Pancreas (tissue), 10 donors: ENCODE measurements around the gene GIMAP6. TPM values are rescaled to one million over a fixed set of nuclear protein-coding genes. Genes with fewer than 3 reads are reported as not detected.

Experiments used
- ATAC-seq, 4 donors: fragments of 200-7000 bp; cut with Tn5 transposase; one replicate each; pipeline versions ENCODE4 v1.8.0 to v1.9.1; 2020; ENCODE audit warnings: mild to moderate bottlenecking in 4 of 4, moderate library complexity in 4 of 4
- DNase-seq, 6 donors: peaks; one replicate each; pipeline ENCODE4 v3.0.0-alpha.2; 2020
- FAIRE-seq: peaks from 2 replicates; lab custom pipeline; 2012; peaks lifted over from hg19 to GRCh38; lab: Jason Lieb, UNC
- H3K27ac ChIP-seq, 4 donors: fragments of 200-600 bp; sonication (generic); 1 replicate in 3 of 4; 2 replicates in 1 of 4; pipeline versions ENCODE4 v1.5.0 to v1.8.0; 2020
- H3K27me3 ChIP-seq, 4 donors: fragments of 200-600 bp; one replicate each; pipeline ENCODE4 v1.8.0; 2021
- H3K36me3 ChIP-seq, 3 donors: fragments of 200-600 bp; sonication (generic) in 1 of 3; one replicate each; pipeline versions ENCODE4 v1.5.0 to v1.8.0; 2020 to 2021
- H3K4me1 ChIP-seq, 3 donors: fragments of 200-600 bp; one replicate each; pipeline ENCODE4 v1.8.0; 2021
- H3K4me3 ChIP-seq, 4 donors: fragments of 200-600 bp; sonication (generic) in 2 of 4; one replicate each; pipeline versions ENCODE4 v1.5.0 to v1.8.0; 2020 to 2021
- H3K9me3 ChIP-seq, 4 donors: fragments of 200-600 bp; one replicate each; pipeline ENCODE4 v1.8.0; 2021
- CTCF ChIP-seq, 4 donors: fragments of 200-600 bp; sonication (generic) in 3 of 4; IDR thresholded peaks; one replicate each; pipeline versions ENCODE4 v1.5.0 to v1.8.0; 2021; ENCODE audit warnings: antibody characterized with exemption in 4 of 4
- WGBS, 2 donors: extraction: QIAGEN DNeasy Blood & Tissue Kit; methylation state at CpG; one replicate each; pipeline ENCODE4 v1.1.7; 2013; 5-methylcytosine and 5-hydroxymethylcytosine counted together
- intact Hi-C, 3 donors: fragments of 100-400 bp; cut with DNase I; formaldehyde crosslinking; loops; one replicate each; pipeline versions ENCODE4 v1.11.1 to v1.14.2; 2022
- polyA plus RNA-seq, 2 donors: library from polyadenylated mRNA; stranded (reverse); fragments of 200-250 nt; gene quantifications; one replicate each; pipeline ENCODE4 v1.2.3, GENCODE V29; 2013
- total RNA-seq, 6 donors: library from RNA; stranded (reverse); fragmentation: NEBNext Ultra II Directional in 4 of 6; extraction: Animal tissue kit (Norgen Biotek cat#: 25700) in 4 of 6; gene quantifications; one replicate each; pipeline versions ENCODE4 v1.2.1 to v1.2.4, GENCODE V29; 2021 to 2023
- donor health status: healthy with polysubstance abuse.
- donor health status: DM: no; HTN: no; CAD: no; lungs with moderate emphysema.
- donor health status: DM: no; HTN: no; CAD: no.
- donor health status: control.
- donor health status: control.
- donor health status: Bipolar disorder and iron deficiency.
- donor health status: DM: yes; HTN: yes; CAD: no.
- donor health status: DM: no; HTN: no; CAD: no.
- donor health status: DM: no; HTN: no; CAD: no.
- donor health status: DM: yes; HTN: yes; CAD: no.

GIMAP6 gene
- total and polyA plus RNA-seq, 8 donors = 2.2 to 7.7 (median 4.0) TPM

DNA sequence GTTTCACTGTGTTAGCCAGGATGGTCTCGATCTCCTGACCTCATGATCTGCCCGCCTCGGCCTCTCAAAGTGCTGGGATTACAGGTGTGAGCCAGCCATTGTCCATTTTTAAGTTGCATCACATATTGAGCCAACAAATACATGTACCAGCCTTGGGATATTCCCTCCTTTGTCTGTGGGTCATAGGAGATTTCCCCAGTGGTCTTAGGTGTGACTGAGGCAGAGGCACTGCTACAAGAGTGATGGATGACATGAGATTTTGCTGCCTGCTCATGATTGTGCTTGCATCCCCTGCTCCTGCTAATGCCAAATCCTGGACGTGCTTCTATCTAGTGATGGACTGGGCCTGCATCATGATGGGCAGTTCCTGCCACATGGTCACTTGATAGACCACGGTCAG lies 10.7 kb upstream of the GIMAP6 start:
- H3K4me3 ChIP-seq = no peak overlapping the region
- no peaks in the 10 kb centered on the region for H3K4me1 ChIP-seq
- TF ChIP-seq CTCF (IDR thresholded peaks at IDR 0.05) = no peak
- no peak for DNase-seq
- H3K27ac ChIP-seq = no peak overlapping the region
- H3K36me3 ChIP-seq = no peaks in the 10 kb centered on the region
- no peak for FAIRE-seq
- peaks cover 0 to 3% (median 0%) of the 10 kb centered on the region in 4 donors for H3K27me3 ChIP-seq
- ATAC-seq = no peak
- intact Hi-C loops = no loop called here
- WGBS, 2 donors = 68 to 69% methylated on average over 5 of the region's 5 CpGs
- H3K9me3 ChIP-seq = no peaks in the 10 kb centered on the region

DNA sequence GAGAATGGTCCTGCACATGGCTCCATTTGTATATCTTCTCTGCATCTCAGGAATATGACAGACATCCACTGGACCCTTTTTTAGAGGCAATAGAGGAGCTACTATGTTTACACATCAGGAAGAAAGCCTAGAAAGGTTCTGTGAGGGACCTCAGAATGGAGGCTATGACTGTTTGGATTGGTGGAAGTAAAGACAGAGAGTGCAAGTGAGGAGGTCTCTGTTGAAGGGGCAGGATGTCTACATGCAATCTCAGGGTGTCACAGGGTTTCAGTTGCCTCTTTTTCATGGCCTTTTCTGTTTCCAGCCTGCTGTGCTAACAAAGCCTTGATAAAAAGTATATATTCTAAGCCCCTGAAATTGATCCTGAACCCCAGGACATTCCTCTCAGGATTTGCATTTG lies 9.7 kb upstream of the GIMAP6 start:
- TF ChIP-seq CTCF (IDR thresholded peaks at IDR 0.05) = no peak
- ATAC-seq (no peak), DNase-seq (no peak), FAIRE-seq (no peak)
- Histone ChIP-seq H3K27me3 (peaks cover 0 to 3% (median 0%) of the 10 kb centered on the region in 4 donors), H3K4me1 (no peaks in the 10 kb centered on the region), H3K9me3 (no peaks in the 10 kb centered on the region), H3K27ac (no peak overlapping the region), H3K36me3 (no peaks in the 10 kb centered on the region), H3K4me3 (no peak overlapping the region)
- intact Hi-C loops = no loop called here

DNA sequence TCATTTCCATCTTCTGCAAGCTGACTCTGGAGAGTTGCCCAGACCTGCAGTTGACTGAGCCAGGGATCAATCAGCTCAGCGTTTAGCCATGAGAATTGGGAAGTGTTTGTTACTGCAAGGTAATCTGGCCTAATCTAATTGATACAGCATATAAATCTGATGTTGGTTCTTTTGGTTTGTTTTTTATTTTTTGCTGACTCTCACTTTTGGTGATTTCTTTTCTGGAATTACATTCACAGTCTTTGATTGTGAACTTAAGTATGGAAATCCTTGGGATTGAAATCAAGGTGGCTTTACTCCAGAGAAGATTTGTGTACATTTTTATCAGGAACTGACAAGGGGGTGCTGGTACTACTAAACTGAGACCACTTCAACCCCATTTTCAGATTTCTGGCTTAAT lies 1.7 kb upstream of the GIMAP6 start:
- DNase-seq = no peak
- intact Hi-C loops = no loop called here
- no peak for FAIRE-seq
- ATAC-seq = no peak
- H3K27me3 ChIP-seq = no peaks in the 10 kb centered on the region
- H3K27ac ChIP-seq = no peak overlapping the region
- TF ChIP-seq CTCF (IDR thresholded peaks at IDR 0.05) = no peak
- no peaks in the 10 kb centered on the region for H3K9me3 ChIP-seq
- 7 to 8% methylated on average over 1 of the region's 1 CpG for WGBS, 2 donors
- no peaks in the 10 kb centered on the region for H3K4me1 ChIP-seq
- H3K36me3 ChIP-seq = no peaks in the 10 kb centered on the region
- no peak overlapping the region for H3K4me3 ChIP-seq

DNA sequence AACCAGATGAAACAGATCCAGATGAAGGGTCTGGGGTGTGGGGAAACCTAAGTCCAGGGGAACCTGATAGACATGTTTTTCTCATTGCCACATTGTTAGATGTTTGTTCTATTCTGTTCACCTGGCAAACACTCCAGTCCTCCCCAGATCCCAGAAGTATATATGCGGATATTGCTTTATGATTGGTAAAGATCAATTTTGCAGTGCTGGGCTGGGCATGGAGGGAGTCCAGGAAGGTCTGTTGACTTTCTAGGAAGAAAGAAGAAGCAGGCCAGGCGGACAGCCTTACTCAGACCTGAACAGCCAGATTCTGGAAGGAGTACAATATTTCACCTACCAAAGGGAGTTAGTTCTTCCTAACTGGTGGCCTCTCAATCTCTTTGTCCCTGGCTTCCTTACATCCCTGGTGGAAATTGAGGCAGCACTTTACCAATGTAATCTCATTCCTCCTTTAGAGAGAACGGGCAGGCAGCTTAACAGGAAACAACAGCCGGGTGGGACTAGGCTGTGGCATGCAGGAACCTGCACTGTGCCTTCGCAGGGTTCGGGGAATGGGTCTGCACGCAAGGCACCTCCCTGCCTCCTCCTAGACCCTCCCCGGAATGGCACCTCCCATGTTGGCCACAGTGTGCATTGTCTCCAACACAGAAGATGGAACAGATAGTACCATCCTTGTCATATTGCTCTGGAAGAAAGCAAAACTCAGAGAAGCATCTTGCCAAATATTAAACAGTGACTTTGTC lies 930 bp downstream of the GIMAP6 start:
- whole genome bisulfite sequencing, 2 donors = 68% methylated on average over 8 of the region's 8 CpGs
- H3K4me3 ChIP-seq = peak overlapping the region in 1 of 4 donors; percentile 29
- DNase-seq (no peak), FAIRE-seq (no peak), ATAC-seq (peak in 1 of 4 donors; percentile 31)
- no peaks in the 10 kb centered on the region for H3K36me3 ChIP-seq
- TF ChIP-seq CTCF (IDR thresholded peaks at IDR 0.05) = no peak
- no peak overlapping the region for H3K27ac ChIP-seq
- no peaks in the 10 kb centered on the region for H3K27me3 ChIP-seq
- no peaks in the 10 kb centered on the region for H3K4me1 ChIP-seq
- H3K9me3 ChIP-seq = no peaks in the 10 kb centered on the region
- intact Hi-C loops = no loop called here

- FAIRE-seq = no peak
- H3K4me3 ChIP-seq = no peak overlapping the region
Observed at GRCh38 chr7:150629347-150629746, 2.8 kb downstream of the GIMAP6 start.

More at GRCh38 chr7:150629347-150629746, 2.8 kb downstream of the GIMAP6 start:
- no peak for DNase-seq
- no peak for ATAC-seq
- no peaks in the 10 kb centered on the region for H3K4me1 ChIP-seq
- 73 to 76% methylated on average over 9 of the region's 9 CpGs for WGBS, 2 donors
- no peaks in the 10 kb centered on the region for H3K36me3 ChIP-seq
- no peak for TF ChIP-seq CTCF (IDR thresholded peaks at IDR 0.05)
- no peak overlapping the region for H3K27ac ChIP-seq
- H3K27me3 ChIP-seq = no peaks in the 10 kb centered on the region
- H3K9me3 ChIP-seq = no peaks in the 10 kb centered on the region
- intact Hi-C loops = no loop called here
